ENCODE measurements around the gene ATL1.

ATL1 gene

DNA sequence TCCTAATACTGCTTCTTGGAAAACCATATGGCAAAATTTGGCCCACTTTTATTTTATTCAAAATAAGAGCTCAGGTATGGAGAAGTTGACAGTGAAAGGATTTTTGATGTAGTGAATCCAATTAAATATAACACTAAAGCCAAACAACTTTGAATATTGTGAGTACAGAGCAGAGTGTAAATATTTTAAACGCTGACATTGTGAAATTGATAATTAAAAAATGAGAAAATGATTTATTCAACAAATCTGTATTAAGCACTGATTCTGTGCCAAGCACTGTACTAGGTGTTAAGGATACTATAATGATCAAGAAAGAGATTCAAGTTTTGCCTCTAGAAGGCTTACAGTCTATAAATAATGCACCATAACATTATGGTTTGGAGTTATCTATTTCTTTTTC is 50.5 kb downstream of the ATL1 start:
- H3K36me3 ChIP-seq (ENCODE audit: control insufficient read depth, low read length) = no peaks in the 10 kb centered on the region
- H3K27ac ChIP-seq (ENCODE audit: low read depth, low read length) = no peak overlapping the region
- H3K9me3 ChIP-seq (ENCODE audit: control insufficient read depth, insufficient read depth, low read length) = no peaks in the 10 kb centered on the region
- no peak overlapping the region for H3K4me2 ChIP-seq (ENCODE audit: low read length)
- no peak overlapping the region for H3K4me3 ChIP-seq (ENCODE audit: low read length)
- H3K9me2 ChIP-seq (replicated peaks; ENCODE audit: control insufficient read depth, low read length) = no peaks in the 10 kb centered on the region
- no peaks in the 10 kb centered on the region for H4K20me1 ChIP-seq (ENCODE audit: control insufficient read depth, insufficient read depth, low read depth, low read length)
- H3F3A ChIP-seq (ENCODE audit: control insufficient read depth, insufficient read depth) = no peaks in the 10 kb centered on the region
- TF ChIP-seq, protein P1, sequence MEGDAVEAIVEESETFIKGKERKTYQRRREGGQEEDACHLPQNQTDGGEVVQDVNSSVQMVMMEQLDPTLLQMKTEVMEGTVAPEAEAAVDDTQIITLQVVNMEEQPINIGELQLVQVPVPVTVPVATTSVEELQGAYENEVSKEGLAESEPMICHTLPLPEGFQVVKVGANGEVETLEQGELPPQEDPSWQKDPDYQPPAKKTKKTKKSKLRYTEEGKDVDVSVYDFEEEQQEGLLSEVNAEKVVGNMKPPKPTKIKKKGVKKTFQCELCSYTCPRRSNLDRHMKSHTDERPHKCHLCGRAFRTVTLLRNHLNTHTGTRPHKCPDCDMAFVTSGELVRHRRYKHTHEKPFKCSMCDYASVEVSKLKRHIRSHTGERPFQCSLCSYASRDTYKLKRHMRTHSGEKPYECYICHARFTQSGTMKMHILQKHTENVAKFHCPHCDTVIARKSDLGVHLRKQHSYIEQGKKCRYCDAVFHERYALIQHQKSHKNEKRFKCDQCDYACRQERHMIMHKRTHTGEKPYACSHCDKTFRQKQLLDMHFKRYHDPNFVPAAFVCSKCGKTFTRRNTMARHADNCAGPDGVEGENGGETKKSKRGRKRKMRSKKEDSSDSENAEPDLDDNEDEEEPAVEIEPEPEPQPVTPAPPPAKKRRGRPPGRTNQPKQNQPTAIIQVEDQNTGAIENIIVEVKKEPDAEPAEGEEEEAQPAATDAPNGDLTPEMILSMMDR (IDR thresholded peaks at IDR 0.05; ENCODE audit: low read depth, low read length, poor library complexity, severe bottlenecking) = no peak
- no peak for TF ChIP-seq EZH2phosphoT487 (IDR thresholded peaks at IDR 0.05; ENCODE audit: borderline replicate concordance, low read length)
- peaks cover 5% of the 10 kb centered on the region; the same call in 1 of the 2 replicates for H3K4me1 ChIP-seq (ENCODE audit: control insufficient read depth, low read length)
- H3K79me2 ChIP-seq (ENCODE audit: control insufficient read depth, low read length) = no peaks in the 10 kb centered on the region
- H3K27me3 ChIP-seq (ENCODE audit: control insufficient read depth, low read length) = peaks cover 17% of the 10 kb centered on the region

DNA sequence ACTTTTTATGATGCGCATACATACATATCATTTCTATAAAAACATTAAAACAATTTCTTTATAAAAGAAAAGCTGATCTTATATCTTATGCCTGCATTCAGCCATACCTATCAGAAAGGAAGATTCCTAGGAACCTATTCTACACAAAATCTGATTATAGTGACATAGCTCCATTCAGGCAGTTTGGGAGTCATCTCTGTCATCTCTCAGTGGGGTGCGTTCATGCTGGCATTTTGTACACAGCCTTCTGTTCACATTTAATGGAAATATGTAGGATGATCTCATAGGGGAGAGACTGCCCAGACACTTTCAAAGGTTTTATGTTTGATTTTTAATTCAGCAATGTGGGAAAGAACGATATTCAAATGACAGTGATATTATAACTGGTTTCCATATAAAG is 52.9 kb downstream of the ATL1 start:
- no peak overlapping the region for H3K4me3 ChIP-seq (ENCODE audit: low read length)
- H3K36me3 ChIP-seq (ENCODE audit: control insufficient read depth, low read length) = no peaks in the 10 kb centered on the region
- no peak overlapping the region for H3K4me2 ChIP-seq (ENCODE audit: low read length)
- no peaks in the 10 kb centered on the region for H3K79me2 ChIP-seq (ENCODE audit: control insufficient read depth, low read length)
- H3K27ac ChIP-seq (ENCODE audit: low read depth, low read length) = no peak overlapping the region
- H3F3A ChIP-seq (ENCODE audit: control insufficient read depth, insufficient read depth) = no peaks in the 10 kb centered on the region
- no peaks in the 10 kb centered on the region for H3K9me3 ChIP-seq (ENCODE audit: control insufficient read depth, insufficient read depth, low read length)
- H3K27me3 ChIP-seq (ENCODE audit: control insufficient read depth, low read length) = peaks cover 20% of the 10 kb centered on the region
- H3K4me1 ChIP-seq (ENCODE audit: control insufficient read depth, low read length) = peaks cover 5% of the 10 kb centered on the region; the same call in 1 of the 2 replicates
- H3K9me2 ChIP-seq (replicated peaks; ENCODE audit: control insufficient read depth, low read length) = no peaks in the 10 kb centered on the region
- TF ChIP-seq, protein P1 (IDR thresholded peaks at IDR 0.05; ENCODE audit: low read depth, low read length, poor library complexity, severe bottlenecking) = no peak
- no peak for TF ChIP-seq EZH2phosphoT487 (IDR thresholded peaks at IDR 0.05; ENCODE audit: borderline replicate concordance, low read length)
- no peaks in the 10 kb centered on the region for H4K20me1 ChIP-seq (ENCODE audit: control insufficient read depth, insufficient read depth, low read depth, low read length)

DNA sequence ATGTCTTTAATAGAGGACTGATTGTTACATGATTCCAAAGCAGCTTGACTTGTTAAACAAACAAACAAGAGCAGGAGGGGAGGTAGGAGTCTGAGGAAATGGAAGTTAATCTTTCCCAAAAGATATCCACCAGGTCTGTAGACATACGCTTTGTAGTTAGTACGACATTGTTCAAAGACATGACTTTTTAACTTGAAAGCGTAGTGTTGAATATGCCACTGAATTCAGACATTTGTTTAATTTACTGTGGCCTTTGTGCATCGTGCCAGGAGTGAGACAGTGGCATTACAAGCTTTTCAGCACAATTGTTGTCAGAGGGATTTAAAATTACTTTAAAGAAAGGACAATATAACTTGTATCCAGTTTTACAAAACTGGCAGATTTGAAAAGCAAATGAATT is 55.1 kb downstream of the ATL1 start:
- Histone ChIP-seq H3K9me2 (replicated peaks; ENCODE audit: control insufficient read depth, low read length) (no peaks in the 10 kb centered on the region), H3K9me3 (ENCODE audit: control insufficient read depth, insufficient read depth, low read length) (no peaks in the 10 kb centered on the region), H3K27me3 (ENCODE audit: control insufficient read depth, low read length) (peaks cover 20% of the 10 kb centered on the region), H3K4me1 (ENCODE audit: control insufficient read depth, low read length) (no peaks in the 10 kb centered on the region), H3K36me3 (ENCODE audit: control insufficient read depth, low read length) (no peaks in the 10 kb centered on the region), H4K20me1 (ENCODE audit: control insufficient read depth, insufficient read depth, low read depth, low read length) (no peaks in the 10 kb centered on the region), H3K4me3 (ENCODE audit: low read length) (no peak overlapping the region), H3F3A (ENCODE audit: control insufficient read depth, insufficient read depth) (no peaks in the 10 kb centered on the region), H3K4me2 (ENCODE audit: low read length) (no peak overlapping the region), H3K79me2 (ENCODE audit: control insufficient read depth, low read length) (no peaks in the 10 kb centered on the region), H3K27ac (ENCODE audit: low read depth, low read length) (no peak overlapping the region)
- no peak for TF ChIP-seq EZH2phosphoT487 (IDR thresholded peaks at IDR 0.05; ENCODE audit: borderline replicate concordance, low read length)
- TF ChIP-seq, protein P1 (IDR thresholded peaks at IDR 0.05; ENCODE audit: low read depth, low read length, poor library complexity, severe bottlenecking) = no peak
